Stimulated activated CD4-positive, alpha-beta T cell treated with anti-CD3 and anti-CD28 coated beads, Interleukin-4, amount 100 ng/mL, for 24 hours (primary cell): ENCODE data around the gene GIT1.
"Not testable (repeated sequence)": the region's sequence is repeated elsewhere in the genome, so short reads cannot be mapped to it uniquely, and the experiment has no call there.

Experiments
- DNase-seq: peaks from one replicate; pipeline ENCODE4 v3.0.0-alpha.2; 2020

GIT1 gene

DNA sequence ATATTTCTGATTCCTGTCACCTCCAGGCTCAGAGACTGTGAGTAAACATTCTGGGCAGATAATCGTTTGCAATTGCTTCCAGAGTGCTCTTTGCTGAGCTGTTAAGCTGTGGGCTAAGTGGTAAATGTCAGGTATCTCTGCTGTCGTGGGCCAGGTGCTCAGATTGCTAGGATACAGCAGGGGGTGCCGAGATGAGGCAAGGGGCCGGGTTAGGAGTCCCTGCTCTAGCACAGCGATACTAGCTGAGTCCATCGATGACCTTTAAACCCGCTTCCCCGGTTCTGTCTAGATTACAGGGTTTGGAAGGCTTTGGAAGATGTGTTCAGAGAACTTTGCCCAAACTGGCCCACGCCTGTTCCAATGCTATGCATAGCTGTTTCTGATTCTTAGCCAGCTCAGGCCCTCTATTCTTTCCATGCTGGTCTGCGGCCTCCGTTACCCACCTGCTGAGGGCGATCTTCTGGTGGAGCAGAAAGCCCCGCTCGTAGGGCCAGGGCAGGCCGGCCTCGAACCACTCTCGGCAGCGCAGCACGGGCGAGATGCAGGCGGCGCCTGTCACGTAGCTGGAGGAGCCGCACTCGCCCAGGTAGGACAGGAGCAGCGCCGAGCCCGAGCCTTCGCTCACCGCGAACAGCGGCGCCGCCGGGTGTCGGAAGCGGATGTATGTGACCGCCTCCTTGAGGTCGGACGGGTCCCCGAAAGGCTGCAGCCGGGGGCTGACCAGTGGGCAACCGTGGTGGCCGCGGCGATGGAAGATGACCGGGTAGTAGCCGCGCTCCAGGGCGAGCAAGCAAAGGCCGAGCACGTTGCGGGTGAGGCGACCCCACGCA is 23.6 kb downstream of the GIT1 start:
- peak; percentile 52 for DNase-seq

- no peak for DNase-seq
Measured at GRCh38 chr17:29563816-29564215, 25.6 kb downstream of the GIT1 start.

DNA sequence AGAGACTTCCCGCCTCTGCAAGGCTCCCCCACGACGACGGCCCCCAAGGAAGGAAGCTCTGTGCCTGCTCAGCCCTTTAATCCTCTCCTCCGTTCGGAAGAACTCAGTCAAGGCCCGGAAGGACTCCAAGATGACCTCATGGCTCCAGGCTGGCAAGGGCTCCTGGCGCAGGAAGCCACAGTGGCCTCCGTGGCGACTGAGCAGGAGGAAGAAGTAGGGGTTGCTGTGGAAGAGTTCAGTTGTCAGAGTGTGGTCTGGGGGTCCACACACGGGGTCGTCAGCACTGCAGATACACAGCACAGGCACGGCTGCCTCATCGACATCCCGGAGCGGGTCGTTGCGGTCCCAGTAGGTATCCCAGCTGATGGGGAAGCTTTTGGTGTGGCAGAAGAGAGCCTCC is 26.8 kb downstream of the GIT1 start:
- no peak for DNase-seq

GRCh38 chr17:29561554-29562517 is 27.6 kb downstream of the GIT1 start:
- DNase-seq: no peak

DNA sequence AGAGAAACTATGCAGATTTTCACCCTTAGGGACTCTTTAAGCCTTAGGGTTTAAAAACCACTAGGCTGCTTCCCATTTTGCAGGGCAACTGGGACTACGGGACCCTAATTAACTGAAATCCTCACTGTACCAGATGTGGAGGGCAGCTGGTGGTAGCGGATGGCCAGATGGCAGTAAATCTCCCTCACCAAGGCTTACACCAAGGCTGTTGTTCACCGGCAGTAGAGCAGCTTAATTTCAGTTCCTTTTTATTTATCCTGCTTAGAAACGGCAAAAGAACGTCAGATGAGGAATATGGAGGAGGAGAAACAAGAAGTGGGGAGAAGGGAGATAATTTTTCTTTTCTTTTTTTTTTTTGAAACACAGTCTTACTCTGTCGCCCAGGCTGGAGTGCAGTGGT is 29.1 kb downstream of the GIT1 start:
- no peak for DNase-seq

DNA sequence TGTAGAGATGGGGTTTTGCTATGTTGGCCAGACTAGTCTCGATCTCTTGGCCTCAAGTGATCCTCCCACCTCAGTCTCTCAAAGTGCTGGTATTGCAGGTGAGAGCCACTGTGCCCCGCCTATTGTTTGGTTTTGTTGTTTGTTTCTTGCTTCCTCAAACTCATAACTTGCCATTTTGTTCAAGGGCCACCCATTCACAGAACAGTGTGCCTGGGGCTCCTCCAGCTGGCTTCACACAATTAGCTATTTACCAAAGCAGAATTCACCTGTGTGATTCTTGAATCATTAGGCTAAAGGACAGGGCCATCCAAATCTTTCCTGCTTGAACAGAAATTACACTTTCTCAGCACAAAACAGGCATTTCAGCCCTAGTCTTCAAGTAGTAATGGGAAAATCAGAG is 29.8 kb downstream of the GIT1 start:
- no peak for DNase-seq

- DNase-seq: not testable (repeated sequence)
Measured at GRCh38 chr17:29558139-29558538, 31.3 kb downstream of the GIT1 start.

DNA sequence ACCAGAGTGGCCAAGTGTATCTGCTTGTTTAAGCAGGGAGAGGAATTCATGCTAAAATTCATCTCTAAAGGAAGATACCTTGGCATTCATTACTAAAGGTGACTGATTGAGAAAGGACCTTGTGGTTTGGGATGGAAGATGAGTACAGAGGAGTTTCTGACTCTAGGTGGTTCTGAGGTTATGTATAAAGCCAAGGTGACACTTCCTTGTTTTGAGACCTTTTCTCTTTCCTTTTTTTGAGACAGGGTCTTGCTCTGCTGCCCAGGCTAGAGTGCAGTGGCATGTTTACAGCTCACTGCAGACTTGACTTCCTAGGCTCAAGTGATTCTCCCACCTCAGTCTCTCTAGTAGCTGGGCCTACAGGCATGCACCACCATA is 31.7 kb downstream of the GIT1 start:
- no peak for DNase-seq

DNA sequence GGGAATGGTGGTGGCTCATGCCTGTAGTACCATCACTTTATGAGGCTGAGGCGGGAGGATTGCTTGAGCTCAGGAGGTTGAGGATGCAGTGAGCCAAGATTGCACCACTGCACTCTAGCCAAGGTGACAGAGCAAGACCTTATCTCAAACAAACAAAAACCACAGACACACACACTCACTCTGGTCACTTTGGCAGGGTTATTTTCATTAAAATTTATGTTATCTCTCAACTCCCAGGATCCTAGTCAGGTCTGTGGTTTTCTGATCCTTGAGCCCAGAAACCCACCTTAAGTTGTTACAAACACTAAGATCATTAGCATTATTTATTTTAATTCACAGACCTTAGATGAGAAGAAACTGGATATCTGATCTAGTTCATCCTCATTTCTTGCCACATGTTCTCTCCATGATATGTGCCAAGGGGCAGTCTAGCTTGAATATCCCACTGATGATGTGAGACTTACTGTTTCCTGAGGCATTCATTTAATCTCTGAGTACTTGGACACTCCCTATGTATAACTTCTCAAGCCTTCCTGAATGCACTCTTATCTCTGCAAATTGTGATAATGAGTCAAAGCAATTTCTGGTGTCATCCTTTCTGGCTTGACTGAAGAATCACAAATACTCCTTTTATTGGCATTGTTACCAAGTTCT is 32.2 kb downstream of the GIT1 start:
- DNase-seq: no peak

- no peak for DNase-seq
Measured at GRCh38 chr17:29555840-29556239, 33.6 kb downstream of the GIT1 start.

DNA sequence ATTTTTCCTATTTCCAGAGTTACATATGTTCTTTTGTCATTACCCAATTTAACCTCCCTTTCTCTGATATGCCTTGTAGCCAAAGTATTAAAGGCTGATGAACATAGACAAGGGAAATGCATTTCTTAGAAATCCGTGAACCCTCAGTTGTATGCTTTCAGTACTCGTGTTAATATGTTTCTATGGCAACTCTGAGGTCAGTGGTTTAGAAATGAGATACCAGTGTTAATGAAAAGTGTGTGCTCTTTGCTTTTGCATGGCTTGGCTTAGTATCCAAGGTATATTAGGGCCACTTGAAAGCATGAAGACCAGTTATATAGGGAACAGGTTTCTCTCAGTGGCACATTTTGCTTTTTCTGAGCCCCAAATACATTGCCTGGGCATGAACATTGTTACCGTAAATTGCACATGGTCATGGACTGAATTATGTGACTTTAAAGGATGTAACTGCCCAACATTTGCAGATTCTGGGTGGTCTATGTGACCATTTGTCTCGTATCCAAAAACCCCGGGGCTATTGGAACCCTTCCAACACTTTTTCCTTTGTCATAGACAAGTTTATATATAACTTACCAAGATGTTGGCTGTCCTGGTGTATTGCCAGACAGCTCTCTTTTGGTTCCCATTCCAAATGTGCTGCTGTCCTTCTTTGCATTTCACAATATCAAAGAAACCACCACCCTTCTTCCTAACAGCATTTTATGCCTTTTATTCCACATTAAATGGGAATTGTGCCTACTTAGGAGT is 40.1 kb downstream of the GIT1 start:
- DNase-seq: no peak

DNA sequence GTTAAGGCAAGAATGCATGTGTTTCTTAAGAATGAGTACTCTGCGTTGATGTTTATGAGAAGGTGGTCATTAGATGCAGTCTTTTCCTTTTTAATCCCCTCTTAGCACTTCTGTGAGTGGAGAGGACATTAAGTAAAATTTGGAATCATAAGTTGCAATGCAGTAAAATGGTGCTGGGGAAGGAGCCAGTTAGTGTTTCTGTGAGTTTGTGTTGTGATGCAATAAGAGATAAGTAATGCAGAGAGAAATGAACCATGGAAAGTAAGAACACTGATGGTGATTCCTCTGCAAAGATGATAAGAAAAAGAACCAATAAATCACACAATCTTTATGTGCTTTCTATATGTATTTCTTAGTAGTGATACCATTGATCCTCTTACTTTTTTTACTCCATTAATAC is 42.6 kb downstream of the GIT1 start:
- no peak for DNase-seq

- DNase-seq: no peak
Measured at GRCh38 chr17:29546085-29546484, 43.4 kb downstream of the GIT1 start.

- DNase-seq: no peak
Measured at GRCh38 chr17:29544066-29544465, 45.4 kb downstream of the GIT1 start.

GRCh38 chr17:29533976-29534375 is 55.5 kb downstream of the GIT1 start:
- DNase-seq: no peak

DNA sequence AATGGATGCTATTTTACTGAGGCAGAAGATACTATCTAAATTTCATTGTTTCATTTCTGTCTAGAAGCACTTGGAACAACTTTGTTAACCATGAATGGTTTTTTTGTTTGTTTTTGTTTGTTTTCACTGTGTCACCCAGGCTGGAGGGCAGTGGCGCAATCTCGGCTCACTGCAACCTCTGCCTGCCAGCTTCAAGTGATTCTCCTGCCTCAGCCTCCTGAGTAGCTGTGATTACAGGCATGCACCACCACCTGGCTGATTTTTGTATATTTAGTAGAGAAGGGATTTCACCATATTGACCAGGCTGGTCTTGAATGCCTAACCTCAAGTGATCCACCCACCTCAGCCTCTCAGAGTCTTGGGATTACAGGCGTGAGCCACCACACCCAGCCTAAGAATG is 63.1 kb downstream of the GIT1 start:
- no peak for DNase-seq

GRCh38 chr17:29524692-29525091 is 64.8 kb downstream of the GIT1 start:
- DNase-seq: no peak
